ENCODE data around the gene STMND1. TPM values are rescaled to one million over a fixed set of nuclear protein-coding genes. Genes with fewer than 3 reads are reported as not detected.
"Not testable (repeated sequence)": the region's sequence is repeated elsewhere in the genome, so short reads cannot be mapped to it uniquely, and the experiment has no call there.

The STMND1 gene
- total RNA-seq, 2 donors from 2014 or later, result 1.8 to 2.8 TPM

GRCh38 chr6:17059850-17060249, 42.0 kb upstream of the STMND1 start:
- H3K27ac ChIP-seq, result no peak overlapping the region

GRCh38 chr6:17061097-17061496, 40.8 kb upstream of the STMND1 start:
- H3K9ac ChIP-seq (ENCODE audit: low read depth in 2 of 2, low read length in 2 of 2), result no peak overlapping the region
- H3K4me1 ChIP-seq, result no peaks in the 10 kb centered on the region
- no peaks in the 10 kb centered on the region for H3K27me3 ChIP-seq
- intact Hi-C loops (cut with DNase I), result no loop called here
- H3K27ac ChIP-seq, result no peak overlapping the region
- H3K9me3 ChIP-seq, result no peaks in the 10 kb centered on the region
- H3K36me3 ChIP-seq, result no peaks in the 10 kb centered on the region
- H3K4me3 ChIP-seq, result no peak overlapping the region
- TF ChIP-seq, protein P1, sequence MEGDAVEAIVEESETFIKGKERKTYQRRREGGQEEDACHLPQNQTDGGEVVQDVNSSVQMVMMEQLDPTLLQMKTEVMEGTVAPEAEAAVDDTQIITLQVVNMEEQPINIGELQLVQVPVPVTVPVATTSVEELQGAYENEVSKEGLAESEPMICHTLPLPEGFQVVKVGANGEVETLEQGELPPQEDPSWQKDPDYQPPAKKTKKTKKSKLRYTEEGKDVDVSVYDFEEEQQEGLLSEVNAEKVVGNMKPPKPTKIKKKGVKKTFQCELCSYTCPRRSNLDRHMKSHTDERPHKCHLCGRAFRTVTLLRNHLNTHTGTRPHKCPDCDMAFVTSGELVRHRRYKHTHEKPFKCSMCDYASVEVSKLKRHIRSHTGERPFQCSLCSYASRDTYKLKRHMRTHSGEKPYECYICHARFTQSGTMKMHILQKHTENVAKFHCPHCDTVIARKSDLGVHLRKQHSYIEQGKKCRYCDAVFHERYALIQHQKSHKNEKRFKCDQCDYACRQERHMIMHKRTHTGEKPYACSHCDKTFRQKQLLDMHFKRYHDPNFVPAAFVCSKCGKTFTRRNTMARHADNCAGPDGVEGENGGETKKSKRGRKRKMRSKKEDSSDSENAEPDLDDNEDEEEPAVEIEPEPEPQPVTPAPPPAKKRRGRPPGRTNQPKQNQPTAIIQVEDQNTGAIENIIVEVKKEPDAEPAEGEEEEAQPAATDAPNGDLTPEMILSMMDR (IDR thresholded peaks at IDR 0.05), result no peak
- no peak for DNase-seq

More at GRCh38 chr6:17059850-17060249, 42.0 kb upstream of the STMND1 start:
- Histone ChIP-seq H3K4me3 (no peak overlapping the region), H3K36me3 (no peaks in the 10 kb centered on the region), H3K4me1 (no peaks in the 10 kb centered on the region), H3K27me3 (no peaks in the 10 kb centered on the region), H3K9ac (ENCODE audit: low read depth in 2 of 2, low read length in 2 of 2) (no peak overlapping the region), H3K9me3 (no peaks in the 10 kb centered on the region)
- no peak for DNase-seq
- TF ChIP-seq, protein P1 (IDR thresholded peaks at IDR 0.05), result no peak
- intact Hi-C loops (cut with DNase I), result no loop called here

GRCh38 chr6:17062871-17063440, 38.9 kb upstream of the STMND1 start:
- TF ChIP-seq, protein P1 (IDR thresholded peaks at IDR 0.05), result no peak
- Histone ChIP-seq H3K36me3 (no peaks in the 10 kb centered on the region), H3K4me3 (no peak overlapping the region), H3K9ac (ENCODE audit: low read depth in 2 of 2, low read length in 2 of 2) (no peak overlapping the region), H3K9me3 (no peaks in the 10 kb centered on the region), H3K27me3 (no peaks in the 10 kb centered on the region), H3K27ac (no peak overlapping the region), H3K4me1 (no peaks in the 10 kb centered on the region)
- intact Hi-C loops (cut with DNase I), result no loop called here
- DNase-seq, result no peak

- no peak overlapping the region for H3K9ac ChIP-seq (ENCODE audit: low read depth in 2 of 2, low read length in 2 of 2)
- H3K9me3 ChIP-seq, result no peaks in the 10 kb centered on the region
- intact Hi-C loops (cut with DNase I), result no loop called here
- TF ChIP-seq, protein P1 (IDR thresholded peaks at IDR 0.05), result no peak
- no peak for DNase-seq
- H3K36me3 ChIP-seq, result no peaks in the 10 kb centered on the region
- no peaks in the 10 kb centered on the region for H3K27me3 ChIP-seq
- no peak overlapping the region for H3K4me3 ChIP-seq
- no peaks in the 10 kb centered on the region for H3K4me1 ChIP-seq
- H3K27ac ChIP-seq, result no peak overlapping the region
Observed at GRCh38 chr6:17064975-17065374, 36.9 kb upstream of the STMND1 start.

DNA sequence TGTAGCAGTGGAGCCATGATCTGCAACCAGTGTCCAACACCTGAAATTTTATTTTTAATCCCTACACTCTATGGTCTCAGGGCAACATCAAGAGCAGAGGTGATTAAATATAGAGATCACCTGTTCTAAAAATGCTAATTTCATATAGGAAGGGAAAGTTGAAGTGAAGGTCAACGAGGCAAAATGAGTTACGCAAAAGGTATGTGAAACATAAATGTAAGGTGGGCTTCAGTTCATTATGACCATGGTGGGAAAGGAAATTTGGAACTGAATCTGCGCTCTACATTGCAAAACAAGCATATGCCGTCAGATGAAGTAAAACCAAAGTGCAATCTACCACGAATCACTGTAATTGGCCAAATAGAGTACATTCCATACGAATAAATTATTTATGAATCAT, 35.2 kb upstream of the STMND1 start:
- intact Hi-C loops (cut with DNase I), result no loop called here
- Histone ChIP-seq H3K4me3 (no peak overlapping the region), H3K36me3 (no peaks in the 10 kb centered on the region), H3K9ac (ENCODE audit: low read depth in 2 of 2, low read length in 2 of 2) (no peak overlapping the region), H3K27me3 (no peaks in the 10 kb centered on the region), H3K9me3 (no peaks in the 10 kb centered on the region), H3K27ac (no peak overlapping the region), H3K4me1 (no peaks in the 10 kb centered on the region)
- no peak for DNase-seq
- TF ChIP-seq, protein P1 (IDR thresholded peaks at IDR 0.05), result no peak

DNA sequence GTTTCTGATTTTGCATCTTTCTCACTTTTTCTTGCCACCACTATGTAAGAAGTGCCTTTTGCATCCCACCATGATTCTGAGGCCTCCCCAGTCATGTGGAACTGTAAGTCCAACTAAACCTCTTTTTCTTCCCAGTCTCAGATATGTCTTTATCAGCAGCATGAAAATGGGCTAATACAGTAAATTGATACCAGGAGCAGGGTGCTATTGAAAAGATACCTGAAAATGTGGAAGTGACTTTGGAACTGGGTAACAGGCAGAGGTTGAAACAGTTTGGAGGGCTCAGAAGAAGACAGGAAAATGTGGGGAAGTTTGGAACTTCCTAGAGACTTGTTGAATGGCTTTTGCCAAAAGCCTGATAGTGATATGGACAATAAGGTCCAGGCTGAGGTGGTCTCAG, 32.9 kb upstream of the STMND1 start:
- H3K27me3 ChIP-seq; H3K36me3 ChIP-seq; H3K9ac ChIP-seq (ENCODE audit: low read depth in 2 of 2, low read length in 2 of 2); DNase-seq; H3K9me3 ChIP-seq; intact Hi-C loops (cut with DNase I); H3K4me1 ChIP-seq; H3K4me3 ChIP-seq; H3K27ac ChIP-seq: not testable (repeated sequence)

DNA sequence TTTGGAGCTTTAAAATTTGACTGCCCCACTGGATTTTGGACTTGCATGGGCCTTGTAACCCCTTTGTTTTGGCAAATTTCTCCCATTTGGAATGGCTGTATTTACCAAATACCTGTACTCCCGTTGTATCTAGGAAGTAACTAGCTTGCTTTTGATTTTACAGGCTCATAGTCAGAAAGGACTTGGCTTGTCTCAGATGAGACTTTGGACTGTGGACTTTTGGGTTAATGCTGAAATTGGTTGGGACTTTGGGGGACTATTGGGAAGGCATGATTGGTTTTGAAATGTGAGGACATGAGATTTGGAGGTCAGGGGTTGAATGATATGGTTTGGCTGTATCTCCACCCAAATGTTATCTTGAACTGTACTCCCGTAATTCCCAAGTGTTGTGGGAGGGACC, 31.4 kb upstream of the STMND1 start:
- DNase-seq; intact Hi-C loops (cut with DNase I); H3K9me3 ChIP-seq; H3K4me3 ChIP-seq; H3K9ac ChIP-seq (ENCODE audit: low read depth in 2 of 2, low read length in 2 of 2); H3K27me3 ChIP-seq; H3K27ac ChIP-seq; H3K36me3 ChIP-seq; H3K4me1 ChIP-seq: not testable (repeated sequence)

DNA sequence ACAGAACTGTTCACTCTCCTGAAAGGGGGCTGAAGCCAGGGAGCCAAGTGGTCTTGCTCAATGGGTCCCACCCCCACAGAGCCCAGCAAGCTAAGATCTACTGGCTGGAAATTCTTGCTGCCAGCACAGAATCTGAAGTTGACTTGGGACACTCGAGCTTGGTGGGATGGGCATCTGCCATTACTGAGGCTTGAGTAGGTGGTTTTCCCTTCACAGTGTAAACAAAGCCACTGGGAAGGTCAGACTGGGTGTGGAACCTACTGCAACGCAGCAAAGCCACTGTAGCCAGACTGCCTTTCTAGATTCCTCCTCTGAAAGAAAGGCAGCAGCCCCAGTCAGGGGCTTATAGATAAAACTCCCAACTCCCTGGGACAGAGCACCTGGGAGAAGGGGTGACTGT, 28.3 kb upstream of the STMND1 start:
- H3K4me1 ChIP-seq; H3K9me3 ChIP-seq; H3K36me3 ChIP-seq; DNase-seq; H3K27me3 ChIP-seq; H3K27ac ChIP-seq; intact Hi-C loops (cut with DNase I); H3K4me3 ChIP-seq; H3K9ac ChIP-seq (ENCODE audit: low read depth in 2 of 2, low read length in 2 of 2): not testable (repeated sequence)

Data from colonic mucosa (tissue), 4 donors.